Esophagus squamous epithelium (tissue), 5 donors: ENCODE results near the gene DOK5. TPM values are rescaled to one million over a fixed set of nuclear protein-coding genes. Genes with fewer than 3 reads are reported as not detected.

Experiments used
- DNase-seq: peaks from one replicate; lab custom pipeline; 2025; lab: John Stamatoyannopoulos, UW
- H3K27ac ChIP-seq, 4 donors: fragments of 200-600 bp; sonication (generic); one replicate each; pipeline ENCODE4 v1.5.1; 2016 to 2019; ENCODE audit warnings: mild to moderate bottlenecking in 1 of 4
- H3K27me3 ChIP-seq, 4 donors: fragments of 200-600 bp; sonication (generic); 1 replicate in 3 of 4; 2 replicates in 1 of 4; pipeline versions ENCODE4 v1.5.1 to v1.6.0; 2017 to 2021; ENCODE audit warnings: antibody characterized with exemption in 1 of 4
- H3K36me3 ChIP-seq, 3 donors: fragments of 200-600 bp; sonication (generic); one replicate each; pipeline ENCODE4 v1.5.1; 2016 to 2019
- H3K4me1 ChIP-seq, 3 donors: fragments of 200-600 bp; sonication (generic); one replicate each; pipeline ENCODE4 v1.5.1; 2017 to 2019
- H3K4me3 ChIP-seq, 4 donors: fragments of 200-600 bp; sonication (generic); 1 replicate in 3 of 4; 2 replicates in 1 of 4; pipeline ENCODE4 v1.5.1; 2016 to 2019; ENCODE audit warnings: mild to moderate bottlenecking in 2 of 4, moderate library complexity in 1 of 4
- H3K9me3 ChIP-seq, 3 donors: fragments of 200-600 bp; sonication (generic); one replicate each; pipeline ENCODE4 v1.5.1; 2016 to 2019
- POLR2A ChIP-seq, 4 donors: fragments of 450-650 bp; IDR thresholded peaks; one replicate each; pipeline ENCODE4 v1.6.1; 2017; ENCODE audit warnings: antibody characterized with exemption in 4 of 4, mild to moderate bottlenecking in 4 of 4, moderate library complexity in 3 of 4
- WGBS, 2 donors: methylation state at CpG; one replicate each; pipeline ENCODE4 v1.1.5; 2018; 5-methylcytosine and 5-hydroxymethylcytosine counted together
- intact Hi-C: fragments of 100-400 bp; cut with DNase I; formaldehyde crosslinking; loops from one replicate; pipeline ENCODE4 v1.15.0; 2022
- total RNA-seq, 4 donors: library from RNA; depleted of rRNA; stranded (reverse); fragments of >200 nt; gene quantifications; one replicate each; pipeline ENCODE4 v1.1.0, GENCODE V29; 2016
- TF ChIP-seq, protein P1 (sequence below), 6 experiments: fragments of 450-650 bp in 4 of 6; fragments of 200-600 bp in 2 of 6; sonication (generic) in 2 of 6; IDR thresholded peaks; one replicate each; pipeline ENCODE4 v1.5.1; 2016 to 2019; ENCODE audit warnings: antibody characterized with exemption in 6 of 6, mild to moderate bottlenecking in 4 of 6, moderate library complexity in 4 of 6
- donor health status: DM: yes; HTN: yes; CAD: no.

DOK5 gene
- total RNA-seq, 4 donors from 2014 or later = 0.38 to 1.3 TPM; not detected in 2

DNA sequence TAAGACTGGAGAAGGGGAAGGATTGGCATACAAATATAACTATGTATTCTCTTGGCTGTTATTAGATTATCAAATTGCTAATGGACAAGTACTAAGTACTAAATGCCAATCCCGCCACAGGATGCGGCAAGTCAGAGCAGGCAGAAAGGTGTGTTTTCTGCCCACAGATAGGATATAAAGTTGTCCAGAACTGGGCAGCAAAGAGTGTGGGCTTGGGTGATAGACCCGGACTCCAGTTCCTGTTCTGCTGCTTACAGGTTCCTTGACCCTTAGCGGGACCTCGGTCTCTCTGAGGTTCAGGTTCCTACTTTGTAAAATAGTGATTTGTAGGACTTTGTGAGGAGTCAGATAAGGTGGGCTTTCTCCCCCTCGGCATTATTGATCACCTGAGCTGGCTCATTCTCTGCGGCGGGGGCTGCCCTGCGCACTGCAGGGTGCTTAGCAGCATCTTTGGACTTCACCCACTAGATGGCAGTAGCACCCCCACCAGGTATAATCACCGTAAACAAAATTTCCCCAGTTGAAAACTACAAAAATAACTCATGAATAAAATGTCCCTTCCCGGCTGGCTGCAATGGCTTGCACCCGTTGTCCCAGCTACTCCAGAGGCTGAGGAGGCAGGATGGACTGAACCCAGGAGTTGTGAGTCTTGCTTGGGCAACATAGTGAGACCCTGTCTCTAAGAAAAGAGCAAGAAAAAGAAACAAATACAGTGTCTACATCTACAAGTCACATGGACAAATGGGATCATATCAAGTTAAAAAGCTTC lies 193.1 kb downstream of the DOK5 start:
- Histone ChIP-seq H3K4me3 (no peak overlapping the region), H3K27ac (no peak overlapping the region), H3K36me3 (no peaks in the 10 kb centered on the region), H3K9me3 (no peaks in the 10 kb centered on the region), H3K4me1 (peaks cover 0 to 8% (median 0%) of the 10 kb centered on the region in 3 donors), H3K27me3 (peaks cover 0 to 30% (median 0%) of the 10 kb centered on the region in 4 donors)
- WGBS, 2 donors = 31 to 35% methylated on average over 9 to 11 of the region's 12 CpGs
- intact Hi-C loops = no loop called here
- no peak for TF ChIP-seq POLR2A (IDR thresholded peaks at IDR 0.05)
- TF ChIP-seq, protein P1, sequence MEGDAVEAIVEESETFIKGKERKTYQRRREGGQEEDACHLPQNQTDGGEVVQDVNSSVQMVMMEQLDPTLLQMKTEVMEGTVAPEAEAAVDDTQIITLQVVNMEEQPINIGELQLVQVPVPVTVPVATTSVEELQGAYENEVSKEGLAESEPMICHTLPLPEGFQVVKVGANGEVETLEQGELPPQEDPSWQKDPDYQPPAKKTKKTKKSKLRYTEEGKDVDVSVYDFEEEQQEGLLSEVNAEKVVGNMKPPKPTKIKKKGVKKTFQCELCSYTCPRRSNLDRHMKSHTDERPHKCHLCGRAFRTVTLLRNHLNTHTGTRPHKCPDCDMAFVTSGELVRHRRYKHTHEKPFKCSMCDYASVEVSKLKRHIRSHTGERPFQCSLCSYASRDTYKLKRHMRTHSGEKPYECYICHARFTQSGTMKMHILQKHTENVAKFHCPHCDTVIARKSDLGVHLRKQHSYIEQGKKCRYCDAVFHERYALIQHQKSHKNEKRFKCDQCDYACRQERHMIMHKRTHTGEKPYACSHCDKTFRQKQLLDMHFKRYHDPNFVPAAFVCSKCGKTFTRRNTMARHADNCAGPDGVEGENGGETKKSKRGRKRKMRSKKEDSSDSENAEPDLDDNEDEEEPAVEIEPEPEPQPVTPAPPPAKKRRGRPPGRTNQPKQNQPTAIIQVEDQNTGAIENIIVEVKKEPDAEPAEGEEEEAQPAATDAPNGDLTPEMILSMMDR (IDR thresholded peaks at IDR 0.05) = peak; percentile 16 to 51 (median 27)
- DNase-seq = no peak

DNA sequence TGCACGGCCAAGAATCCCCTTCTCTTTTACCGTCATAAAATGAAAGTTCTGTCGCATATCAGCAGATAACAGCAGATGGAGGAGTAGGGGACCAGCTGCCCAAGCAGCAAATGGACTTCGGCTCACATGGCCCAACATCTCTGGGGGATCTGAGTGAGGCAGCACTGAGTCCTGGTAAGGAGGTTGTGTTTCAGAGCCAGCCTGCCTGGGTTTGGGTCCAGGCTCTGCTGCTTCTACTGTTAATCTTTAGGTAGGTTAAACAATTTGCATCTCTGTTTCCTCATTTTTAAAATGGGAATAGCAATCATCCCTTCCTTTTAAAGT lies 193.6 kb downstream of the DOK5 start:
- intact Hi-C loops = no loop called here
- Histone ChIP-seq H3K36me3 (no peaks in the 10 kb centered on the region), H3K4me1 (peaks cover 0 to 8% (median 0%) of the 10 kb centered on the region in 3 donors), H3K27ac (no peak overlapping the region), H3K4me3 (no peak overlapping the region), H3K9me3 (no peaks in the 10 kb centered on the region), H3K27me3 (peaks cover 0 to 29% (median 0%) of the 10 kb centered on the region in 4 donors)
- no peak for DNase-seq
- WGBS, 2 donors = 77 to 80% methylated on average over 4 of the region's 4 CpGs
- TF ChIP-seq, protein P1 (IDR thresholded peaks at IDR 0.05) = no peak
- no peak for TF ChIP-seq POLR2A (IDR thresholded peaks at IDR 0.05)

DNA sequence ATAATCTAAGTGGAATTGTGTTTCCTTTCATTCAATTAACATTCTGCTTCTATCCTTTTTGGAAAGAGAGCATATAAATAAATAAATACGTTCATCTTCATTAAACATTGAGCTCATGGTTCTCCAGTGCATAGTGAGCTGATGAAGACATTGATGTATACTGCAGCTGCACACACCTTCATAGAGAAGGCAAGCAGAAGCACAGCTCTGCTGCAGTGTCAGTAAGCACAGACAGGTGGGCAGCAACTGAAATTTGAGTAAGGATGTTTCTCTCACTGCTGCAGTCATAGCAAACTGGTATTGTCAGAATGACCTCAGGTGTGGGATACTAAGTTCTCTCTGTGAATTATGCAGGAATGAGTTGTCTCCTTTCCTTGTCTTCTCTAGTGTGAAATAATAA lies 202.9 kb downstream of the DOK5 start:
- TF ChIP-seq POLR2A (IDR thresholded peaks at IDR 0.05) = no peak
- TF ChIP-seq, protein P1 (IDR thresholded peaks at IDR 0.05) = no peak
- WGBS, 2 donors = 59 to 69% methylated on average over 1 of the region's 1 CpG
- Histone ChIP-seq H3K27ac (no peak overlapping the region), H3K4me3 (no peak overlapping the region), H3K9me3 (no peaks in the 10 kb centered on the region), H3K4me1 (peaks cover 0 to 15% (median 0%) of the 10 kb centered on the region in 3 donors), H3K27me3 (peaks cover 0 to 17% (median 0%) of the 10 kb centered on the region in 4 donors), H3K36me3 (no peaks in the 10 kb centered on the region)
- intact Hi-C loops = no loop called here
- no peak for DNase-seq

DNA sequence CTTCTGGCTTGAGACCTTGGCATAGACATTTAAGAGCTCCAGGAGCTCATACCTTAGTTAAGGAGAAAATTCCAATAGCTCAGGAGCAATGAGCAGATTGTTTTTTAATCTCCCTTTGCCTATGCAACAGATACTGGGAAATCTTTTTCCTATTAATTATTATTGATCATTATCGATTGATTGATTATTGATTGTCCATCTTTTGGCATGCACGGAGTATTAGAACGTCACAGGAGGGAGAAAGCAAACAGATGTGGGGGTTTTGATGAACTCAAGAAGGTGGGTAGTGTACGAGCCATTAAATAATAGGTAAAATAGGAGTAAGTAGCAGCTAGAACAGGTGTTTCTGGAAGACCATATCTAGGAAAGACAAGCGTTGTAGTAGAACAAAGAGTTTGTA lies 205.0 kb downstream of the DOK5 start:
- intact Hi-C loops = no loop called here
- Histone ChIP-seq H3K36me3 (no peaks in the 10 kb centered on the region), H3K27ac (no peak overlapping the region), H3K27me3 (peaks cover 0 to 24% (median 0%) of the 10 kb centered on the region in 4 donors), H3K4me1 (peaks cover 0 to 15% (median 0%) of the 10 kb centered on the region in 3 donors), H3K9me3 (no peaks in the 10 kb centered on the region), H3K4me3 (no peak overlapping the region)
- 20 to 30% methylated on average over 5 of the region's 5 CpGs for whole genome bisulfite sequencing, 2 donors
- TF ChIP-seq, protein P1 (IDR thresholded peaks at IDR 0.05) = no peak
- TF ChIP-seq POLR2A (IDR thresholded peaks at IDR 0.05) = no peak
- DNase-seq = no peak

DNA sequence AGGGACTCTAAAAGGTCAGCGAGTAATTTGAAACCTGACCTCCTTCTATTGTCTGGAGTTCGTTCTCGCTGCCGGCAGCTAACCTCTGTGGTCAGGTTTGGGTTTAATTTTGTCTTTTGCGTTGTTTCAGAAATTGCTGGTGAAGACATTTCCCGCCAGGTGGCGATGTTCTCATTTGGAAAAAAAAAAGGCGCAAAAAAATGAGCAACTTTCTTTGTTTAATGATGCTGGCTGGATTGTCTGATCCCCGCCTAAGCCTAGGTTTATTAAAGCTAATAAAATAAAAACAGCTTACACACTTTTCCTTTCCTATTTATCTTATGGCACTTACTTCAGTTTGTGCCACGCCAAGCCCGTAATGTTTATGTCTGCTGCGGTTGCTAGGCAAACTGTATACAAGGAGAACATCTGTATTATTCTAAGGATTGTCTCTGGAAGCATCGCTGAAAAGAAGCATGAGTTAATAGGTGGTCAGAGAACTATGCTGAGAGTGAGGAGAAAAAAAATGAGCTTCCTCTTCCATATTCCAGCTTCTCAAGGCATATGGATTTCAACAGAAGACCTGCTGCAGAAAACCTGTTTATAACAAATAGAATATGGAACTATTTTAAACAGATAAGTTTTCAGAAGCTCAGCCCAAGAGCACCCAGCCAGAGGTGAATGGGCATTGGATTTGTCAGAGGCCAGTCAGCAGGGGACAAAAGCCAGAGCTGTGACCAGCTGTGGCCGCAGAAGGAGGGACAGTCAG lies 205.7 kb downstream of the DOK5 start:
- no peak for DNase-seq
- Histone ChIP-seq H3K36me3 (no peaks in the 10 kb centered on the region), H3K27ac (no peak overlapping the region), H3K4me1 (peaks cover 0 to 15% (median 0%) of the 10 kb centered on the region in 3 donors), H3K4me3 (no peak overlapping the region), H3K27me3 (peaks cover 0 to 24% (median 0%) of the 10 kb centered on the region in 4 donors), H3K9me3 (no peaks in the 10 kb centered on the region)
- TF ChIP-seq POLR2A (IDR thresholded peaks at IDR 0.05) = no peak
- TF ChIP-seq, protein P1 (IDR thresholded peaks at IDR 0.05) = peak in 5 of 6 experiments; percentile 27 to 53 (median 42)
- WGBS, 2 donors = 11 to 14% methylated on average over 14 of the region's 14 CpGs
- intact Hi-C loops = no loop called here
